Measurements from ENCODE around the gene RANBP3.
A peak's percentile ranks its signal among the peaks of the same experiment; 100 is the strongest.

Gene RANBP3

DNA sequence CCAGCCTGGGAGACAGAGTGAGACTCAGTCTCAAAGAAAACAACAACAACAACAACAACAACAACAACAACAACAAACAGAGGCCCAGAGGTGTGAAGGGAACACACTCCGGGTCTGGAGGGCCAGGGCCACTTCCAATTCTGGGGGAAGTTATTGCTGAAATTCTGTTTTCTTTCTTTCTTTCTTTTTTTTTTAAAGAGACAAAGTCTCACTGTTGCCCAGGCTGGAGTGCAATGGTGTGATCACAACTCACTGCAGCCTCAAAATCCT lies 67.4 kb downstream of the RANBP3 start:
- TF ChIP-seq, protein P1, sequence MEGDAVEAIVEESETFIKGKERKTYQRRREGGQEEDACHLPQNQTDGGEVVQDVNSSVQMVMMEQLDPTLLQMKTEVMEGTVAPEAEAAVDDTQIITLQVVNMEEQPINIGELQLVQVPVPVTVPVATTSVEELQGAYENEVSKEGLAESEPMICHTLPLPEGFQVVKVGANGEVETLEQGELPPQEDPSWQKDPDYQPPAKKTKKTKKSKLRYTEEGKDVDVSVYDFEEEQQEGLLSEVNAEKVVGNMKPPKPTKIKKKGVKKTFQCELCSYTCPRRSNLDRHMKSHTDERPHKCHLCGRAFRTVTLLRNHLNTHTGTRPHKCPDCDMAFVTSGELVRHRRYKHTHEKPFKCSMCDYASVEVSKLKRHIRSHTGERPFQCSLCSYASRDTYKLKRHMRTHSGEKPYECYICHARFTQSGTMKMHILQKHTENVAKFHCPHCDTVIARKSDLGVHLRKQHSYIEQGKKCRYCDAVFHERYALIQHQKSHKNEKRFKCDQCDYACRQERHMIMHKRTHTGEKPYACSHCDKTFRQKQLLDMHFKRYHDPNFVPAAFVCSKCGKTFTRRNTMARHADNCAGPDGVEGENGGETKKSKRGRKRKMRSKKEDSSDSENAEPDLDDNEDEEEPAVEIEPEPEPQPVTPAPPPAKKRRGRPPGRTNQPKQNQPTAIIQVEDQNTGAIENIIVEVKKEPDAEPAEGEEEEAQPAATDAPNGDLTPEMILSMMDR (IDR thresholded peaks at IDR 0.05; ENCODE audit: borderline replicate concordance, insufficient read depth, low read depth, low read length) = no peak
- H3K4me3 ChIP-seq (ENCODE audit: low read depth, low read length) = no peak overlapping the region

DNA sequence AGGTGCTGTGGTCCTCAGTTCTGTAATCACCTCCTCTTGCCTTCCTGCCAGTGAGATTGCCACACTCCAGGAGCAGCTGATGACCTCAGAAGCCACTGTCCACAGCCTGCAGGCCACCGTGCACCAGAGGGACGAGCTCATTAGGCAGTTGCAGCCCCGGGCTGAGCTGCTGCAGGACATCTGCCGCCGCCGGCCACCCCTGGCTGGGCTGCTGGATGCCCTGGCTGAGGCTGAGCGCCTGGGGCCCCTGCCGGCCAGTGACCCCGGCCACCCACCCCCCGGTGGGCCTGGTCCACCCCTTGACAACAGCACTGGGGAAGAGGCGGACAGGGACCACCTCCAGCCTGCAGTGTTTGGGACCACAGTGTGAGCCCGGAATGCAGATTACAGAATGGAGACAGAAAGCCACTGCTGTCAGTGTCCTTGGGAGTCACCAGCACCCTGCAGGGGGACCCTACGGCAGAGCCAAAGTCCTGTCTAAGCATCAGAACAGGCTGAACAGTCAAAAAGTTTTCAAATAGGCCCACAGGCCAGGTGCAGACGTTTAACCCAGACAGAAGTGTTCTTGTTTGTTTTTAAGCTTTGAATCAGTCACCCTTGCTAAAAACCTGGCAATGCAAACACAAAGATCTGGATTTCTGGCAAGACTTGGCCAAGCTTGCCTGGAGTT lies 69.0 kb downstream of the RANBP3 start:
- no peak overlapping the region for H3K4me3 ChIP-seq (ENCODE audit: low read depth, low read length)
- TF ChIP-seq, protein P1 (IDR thresholded peaks at IDR 0.05; ENCODE audit: borderline replicate concordance, insufficient read depth, low read depth, low read length) = no peak

DNA sequence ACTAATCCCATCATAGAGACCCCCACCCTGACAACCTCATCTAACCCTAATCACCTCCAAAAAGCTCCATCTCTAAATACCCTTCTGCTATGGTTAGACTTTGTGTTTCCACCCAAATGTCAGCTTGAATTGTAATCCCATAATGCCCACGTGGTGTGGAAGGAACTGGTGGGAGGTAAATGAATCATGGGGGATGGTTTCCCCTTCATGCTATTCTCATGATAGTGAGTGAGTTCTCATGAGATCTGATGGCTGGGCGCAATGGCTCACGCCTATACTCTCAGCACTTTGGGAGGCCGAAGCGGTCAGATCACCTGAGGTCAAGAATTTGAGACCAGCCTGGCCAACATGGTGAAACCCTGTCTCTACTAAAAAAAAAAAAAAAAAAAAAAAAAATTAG lies 70.7 kb downstream of the RANBP3 start:
- H3K4me3 ChIP-seq (ENCODE audit: low read depth, low read length) = no peak overlapping the region
- TF ChIP-seq, protein P1 (IDR thresholded peaks at IDR 0.05; ENCODE audit: borderline replicate concordance, insufficient read depth, low read depth, low read length) = no peak

DNA sequence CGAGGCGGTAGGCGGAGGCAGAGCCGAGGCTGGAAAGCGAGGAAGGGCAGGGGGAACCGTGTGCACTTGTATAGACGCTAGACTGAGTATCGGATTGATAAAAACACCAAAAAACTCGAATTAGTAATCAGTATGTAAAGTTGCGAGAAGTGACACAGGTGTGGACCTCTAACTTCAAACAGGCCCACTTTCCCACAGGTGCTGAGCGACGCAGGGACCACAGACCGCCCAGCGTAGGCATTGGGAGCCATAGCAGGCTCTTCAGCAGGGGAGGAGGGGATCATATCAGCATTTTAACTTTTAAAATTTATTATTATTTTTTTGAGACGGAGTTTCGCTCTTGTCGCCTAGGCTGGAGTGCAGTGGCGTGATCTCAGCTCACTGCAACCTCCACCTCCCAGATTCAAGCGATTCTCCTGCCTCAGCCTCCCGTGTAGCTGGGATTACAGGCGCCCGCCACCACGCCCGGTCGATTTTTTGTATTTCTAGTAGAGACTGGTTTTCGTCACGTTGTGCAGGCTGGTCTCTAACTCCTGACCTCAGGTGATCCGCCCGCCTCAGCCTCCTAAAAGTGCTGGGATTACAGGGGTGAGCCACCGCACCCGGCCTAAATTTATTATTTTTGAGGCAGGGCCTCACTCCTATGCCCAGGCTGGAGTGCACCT lies 72.7 kb downstream of the RANBP3 start:
- TF ChIP-seq, protein P1 (IDR thresholded peaks at IDR 0.05; ENCODE audit: borderline replicate concordance, insufficient read depth, low read depth, low read length) = no peak
- peak overlapping the region; percentile 73 for H3K4me3 ChIP-seq (ENCODE audit: low read depth, low read length)

DNA sequence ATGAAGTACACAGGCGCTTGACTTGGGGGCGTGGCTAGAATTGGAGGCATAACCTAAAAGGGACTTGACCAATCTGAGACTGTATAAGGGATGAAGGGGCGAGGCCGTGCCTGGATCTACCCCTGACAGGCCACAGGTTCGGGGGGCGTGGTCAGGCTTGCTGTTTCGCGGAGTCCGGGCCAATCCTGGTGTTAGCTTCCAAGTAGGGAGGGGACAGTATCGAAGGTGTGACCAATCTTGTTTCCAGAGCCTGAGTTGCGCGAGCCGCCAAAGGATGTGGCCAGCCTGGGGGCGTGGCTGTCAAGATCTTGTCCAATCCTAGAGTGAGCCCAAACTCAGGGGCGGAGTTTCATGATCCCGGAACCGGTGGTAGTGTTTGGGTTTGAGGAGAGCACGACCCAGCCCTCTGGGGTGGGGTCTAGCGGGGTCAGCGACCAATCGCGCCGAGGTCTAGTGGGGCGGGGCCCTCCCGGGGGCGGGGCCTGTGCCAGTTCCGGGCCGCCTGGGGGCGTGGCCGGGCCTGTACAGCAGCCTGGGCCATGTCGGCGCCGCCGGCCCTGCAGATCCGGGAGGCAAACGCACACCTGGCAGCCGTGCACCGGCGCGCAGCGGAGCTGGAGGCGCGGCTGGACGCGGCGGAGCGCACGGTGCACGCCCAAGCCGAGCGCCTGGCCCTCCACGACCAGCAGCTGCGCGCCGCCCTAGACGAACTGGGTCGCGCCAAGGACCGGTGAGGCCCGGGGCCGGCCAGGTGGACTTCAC lies 73.4 kb downstream of the RANBP3 start, which contains the start of gene VMAC:
Gene VMAC, plus strand, starts transcription at position 521 of the 762 bp plus-strand sequence. Its CDS starts 19 bp downstream, at position 540.
- peak within 1 kb of the TSS; percentile 99 for H3K4me3 ChIP-seq (ENCODE audit: low read depth, low read length)
- TF ChIP-seq, protein P1 (IDR thresholded peaks at IDR 0.05; ENCODE audit: borderline replicate concordance, insufficient read depth, low read depth, low read length) = no peak

DNA sequence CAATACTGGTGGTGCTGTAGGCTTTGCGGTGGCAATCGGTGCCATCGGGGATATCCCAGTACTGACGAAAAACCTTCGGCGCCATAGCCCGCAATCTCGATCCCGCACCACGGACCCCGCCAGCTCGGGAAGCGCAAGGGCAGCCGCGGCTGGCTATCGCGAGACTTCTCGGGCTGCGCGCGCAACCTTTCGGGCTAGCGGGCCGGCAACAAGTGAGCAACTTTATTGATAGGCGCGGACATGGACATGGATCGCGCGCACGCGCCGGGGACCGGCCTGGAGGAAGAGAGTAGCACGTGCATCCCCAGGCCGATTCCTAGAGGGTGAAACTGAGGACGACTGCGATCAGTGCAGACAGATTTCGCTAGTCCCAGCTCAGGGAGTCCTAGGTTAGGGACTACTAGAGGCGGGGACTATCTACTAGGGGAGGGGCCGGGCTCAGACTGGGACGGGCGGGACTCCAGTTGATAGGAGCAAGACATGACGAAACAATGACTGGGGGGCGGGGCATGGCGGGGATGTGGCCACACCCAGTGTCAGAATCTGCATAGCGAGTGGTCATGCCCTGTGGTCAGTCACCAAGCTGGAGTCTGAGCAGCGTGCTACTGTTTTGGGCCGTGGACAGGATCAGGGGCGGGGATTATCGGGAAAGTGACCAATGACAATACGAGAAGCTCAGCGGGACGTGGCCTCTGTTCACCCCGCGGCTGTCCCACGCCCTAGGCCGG lies 74.2 kb downstream of the RANBP3 start, which contains the start of gene NDUFA11:
Gene NDUFA11, minus strand, starts transcription at position 167 of the 728 bp plus-strand sequence. Its CDS starts 82 bp downstream, at position 85.
- H3K4me3 ChIP-seq (ENCODE audit: low read depth, low read length) = peak within 1 kb of the TSS; percentile 99
- TF ChIP-seq, protein P1 (IDR thresholded peaks at IDR 0.05; ENCODE audit: borderline replicate concordance, insufficient read depth, low read depth, low read length) = no peak
